ENCODE measurements around the gene PHF13.

PHF13 gene

DNA sequence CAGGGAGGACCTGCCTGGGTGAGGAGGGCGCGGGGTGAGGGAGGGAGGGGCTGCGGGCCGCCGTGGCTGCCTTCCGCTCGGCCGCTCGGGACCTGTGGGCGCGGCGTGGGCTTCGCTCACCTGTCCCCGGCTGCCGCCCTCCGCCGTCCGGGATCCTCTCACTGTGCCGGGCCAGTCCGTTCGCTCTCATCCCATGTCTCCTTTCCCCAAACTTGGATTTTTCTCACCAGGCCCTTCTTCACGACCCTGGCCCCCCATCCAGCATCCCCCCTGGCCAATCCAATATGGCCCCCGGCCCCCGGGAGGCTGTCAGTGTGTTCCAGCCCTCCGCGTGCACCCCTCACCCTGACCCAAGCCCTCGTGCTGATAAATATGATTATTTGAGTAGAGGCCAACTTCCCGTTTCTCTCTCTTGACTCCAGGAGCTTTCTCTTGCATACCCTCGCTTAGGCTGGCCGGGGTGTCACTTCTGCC, 33.4 kb upstream of the PHF13 start:
- DNase-seq: no peak
- TF ChIP-seq, protein P1, sequence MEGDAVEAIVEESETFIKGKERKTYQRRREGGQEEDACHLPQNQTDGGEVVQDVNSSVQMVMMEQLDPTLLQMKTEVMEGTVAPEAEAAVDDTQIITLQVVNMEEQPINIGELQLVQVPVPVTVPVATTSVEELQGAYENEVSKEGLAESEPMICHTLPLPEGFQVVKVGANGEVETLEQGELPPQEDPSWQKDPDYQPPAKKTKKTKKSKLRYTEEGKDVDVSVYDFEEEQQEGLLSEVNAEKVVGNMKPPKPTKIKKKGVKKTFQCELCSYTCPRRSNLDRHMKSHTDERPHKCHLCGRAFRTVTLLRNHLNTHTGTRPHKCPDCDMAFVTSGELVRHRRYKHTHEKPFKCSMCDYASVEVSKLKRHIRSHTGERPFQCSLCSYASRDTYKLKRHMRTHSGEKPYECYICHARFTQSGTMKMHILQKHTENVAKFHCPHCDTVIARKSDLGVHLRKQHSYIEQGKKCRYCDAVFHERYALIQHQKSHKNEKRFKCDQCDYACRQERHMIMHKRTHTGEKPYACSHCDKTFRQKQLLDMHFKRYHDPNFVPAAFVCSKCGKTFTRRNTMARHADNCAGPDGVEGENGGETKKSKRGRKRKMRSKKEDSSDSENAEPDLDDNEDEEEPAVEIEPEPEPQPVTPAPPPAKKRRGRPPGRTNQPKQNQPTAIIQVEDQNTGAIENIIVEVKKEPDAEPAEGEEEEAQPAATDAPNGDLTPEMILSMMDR (IDR thresholded peaks at IDR 0.05): no peak
- H3K27me3 ChIP-seq: no peaks in the 10 kb centered on the region
- no peaks in the 10 kb centered on the region for H3K9me3 ChIP-seq
- intact Hi-C loops (cut with DNase I; ENCODE audit: low total_unique reads): loop anchor here (10.0 kb wide), 1 partner anchor 55 kb away; no protein-coding TSS in a partner anchor
- peaks cover 0 to 6% (median 0%) of the 10 kb centered on the region in 3 donors for H3K36me3 ChIP-seq
- peak overlapping the region; percentile 88 to 91 for H3K4me3 ChIP-seq
- H3K27ac ChIP-seq: peak overlapping the region; percentile 95 to 96
- peaks cover 8 to 46% (median 32%) of the 10 kb centered on the region in 4 donors for H3K4me1 ChIP-seq

DNA sequence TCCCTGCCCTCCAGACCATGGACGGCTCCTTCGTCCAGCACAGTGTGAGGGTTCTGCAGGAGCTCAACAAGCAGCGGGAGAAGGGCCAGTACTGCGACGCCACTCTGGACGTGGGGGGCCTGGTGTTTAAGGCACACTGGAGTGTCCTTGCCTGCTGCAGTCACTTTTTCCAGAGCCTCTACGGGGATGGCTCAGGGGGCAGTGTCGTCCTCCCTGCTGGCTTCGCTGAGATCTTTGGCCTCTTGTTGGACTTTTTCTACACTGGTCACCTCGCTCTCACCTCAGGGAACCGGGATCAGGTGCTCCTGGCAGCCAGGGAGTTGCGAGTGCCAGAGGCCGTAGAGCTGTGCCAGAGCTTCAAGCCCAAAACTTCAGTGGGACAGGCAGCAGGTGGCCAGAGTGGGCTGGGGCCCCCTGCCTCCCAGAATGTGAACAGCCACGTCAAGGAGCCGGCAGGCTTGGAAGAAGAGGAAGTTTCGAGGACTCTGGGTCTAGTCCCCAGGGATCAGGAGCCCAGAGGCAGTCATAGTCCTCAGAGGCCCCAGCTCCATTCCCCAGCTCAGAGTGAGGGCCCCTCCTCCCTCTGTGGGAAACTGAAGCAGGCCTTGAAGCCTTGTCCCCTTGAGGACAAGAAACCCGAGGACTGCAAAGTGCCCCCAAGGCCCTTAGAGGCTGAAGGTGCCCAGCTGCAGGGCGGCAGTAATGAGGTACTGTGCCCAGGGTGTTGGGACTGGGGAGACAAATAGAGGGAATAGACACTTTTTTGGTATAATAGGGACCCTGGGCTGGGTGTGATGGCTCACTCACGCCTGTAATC, 32.7 kb upstream of the PHF13 start:
- H3K27ac ChIP-seq: peak overlapping the region; percentile 95 to 96
- no peaks in the 10 kb centered on the region for H3K27me3 ChIP-seq
- H3K36me3 ChIP-seq: peaks cover 0 to 6% (median 0%) of the 10 kb centered on the region in 3 donors
- DNase-seq: peak in 1 of 2 donors; percentile 75
- no peaks in the 10 kb centered on the region for H3K9me3 ChIP-seq
- TF ChIP-seq, protein P1 (IDR thresholded peaks at IDR 0.05): no peak
- peaks cover 8 to 46% (median 36%) of the 10 kb centered on the region in 4 donors for H3K4me1 ChIP-seq
- intact Hi-C loops (cut with DNase I; ENCODE audit: low total_unique reads): loop anchor here (10.0 kb wide), 1 partner anchor 54 kb away; no protein-coding TSS in a partner anchor
- peak overlapping the region; percentile 88 to 91 for H3K4me3 ChIP-seq

DNA sequence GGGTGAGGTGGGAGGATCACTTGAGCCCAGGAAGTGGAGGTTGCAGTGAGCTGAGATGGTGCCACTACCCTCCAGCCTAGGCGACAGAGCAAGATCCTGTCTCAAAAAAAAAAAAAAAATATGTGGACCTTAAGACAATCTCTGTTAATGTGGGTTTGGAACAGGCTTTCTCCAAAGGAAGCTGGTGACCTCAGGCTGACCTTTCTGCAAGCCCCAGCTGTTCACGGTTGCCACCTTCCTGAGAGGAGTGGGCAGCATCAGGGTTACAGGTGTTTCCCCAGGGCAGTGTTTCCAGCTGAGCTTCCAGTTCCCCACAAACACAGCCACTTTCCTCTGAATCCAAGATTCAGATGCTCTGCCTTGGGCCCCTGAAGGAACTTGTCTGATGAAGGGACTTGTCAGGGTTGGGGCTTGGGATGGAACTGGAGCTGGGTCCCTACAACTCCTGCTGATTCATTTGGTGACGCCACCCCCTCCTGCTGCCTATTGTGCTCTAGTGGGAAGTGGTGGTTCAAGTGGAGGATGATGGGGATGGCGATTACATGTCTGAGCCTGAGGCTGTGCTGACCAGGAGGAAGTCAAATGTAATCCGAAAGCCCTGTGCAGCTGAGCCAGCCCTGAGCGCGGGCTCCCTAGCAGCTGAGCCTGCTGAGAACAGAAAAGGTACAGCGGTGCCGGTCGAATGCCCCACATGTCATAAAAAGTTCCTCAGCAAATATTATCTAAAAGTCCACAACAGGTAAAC, 31.8 kb upstream of the PHF13 start:
- no peak for DNase-seq
- intact Hi-C loops (cut with DNase I; ENCODE audit: low total_unique reads): loop anchor here (10.0 kb wide), 1 partner anchor 53 kb away; no protein-coding TSS in a partner anchor
- H3K27me3 ChIP-seq: no peaks in the 10 kb centered on the region
- H3K36me3 ChIP-seq: peaks cover 0 to 13% (median 0%) of the 10 kb centered on the region in 3 donors
- H3K4me1 ChIP-seq: peaks cover 8 to 55% (median 43%) of the 10 kb centered on the region in 4 donors
- TF ChIP-seq, protein P1 (IDR thresholded peaks at IDR 0.05): no peak
- H3K4me3 ChIP-seq: no peak overlapping the region
- H3K9me3 ChIP-seq: no peaks in the 10 kb centered on the region
- peak overlapping the region; percentile 95 to 96 for H3K27ac ChIP-seq

DNA sequence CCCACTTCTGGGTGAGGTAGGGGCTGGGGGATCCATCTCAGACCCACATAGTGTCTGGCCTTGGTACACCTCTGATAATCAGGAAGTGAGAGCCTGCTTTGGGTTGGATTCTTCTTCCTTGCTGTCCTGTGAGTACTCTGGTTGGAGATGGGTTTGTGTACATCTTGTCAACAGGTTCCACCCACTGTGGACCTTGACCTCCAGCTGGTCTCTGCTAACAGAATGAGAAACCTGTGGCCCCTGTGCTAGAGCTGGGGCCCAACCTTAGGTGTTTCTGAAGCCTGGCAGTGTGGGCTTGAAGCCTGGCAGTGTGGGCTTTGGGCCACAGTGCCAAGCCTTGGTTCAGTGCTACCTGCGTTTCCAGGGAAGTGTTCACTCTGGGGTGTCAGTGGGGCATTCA, 31.2 kb upstream of the PHF13 start:
- H3K27ac ChIP-seq: no peak overlapping the region
- peaks cover 8 to 61% (median 50%) of the 10 kb centered on the region in 4 donors for H3K4me1 ChIP-seq
- H3K27me3 ChIP-seq: no peaks in the 10 kb centered on the region
- H3K36me3 ChIP-seq: peaks cover 0 to 15% (median 3%) of the 10 kb centered on the region in 3 donors
- intact Hi-C loops (cut with DNase I; ENCODE audit: low total_unique reads): loop anchor here (10.0 kb wide), 1 partner anchor 52 kb away; no protein-coding TSS in a partner anchor
- no peak overlapping the region for H3K4me3 ChIP-seq
- TF ChIP-seq, protein P1 (IDR thresholded peaks at IDR 0.05): no peak
- DNase-seq: no peak
- H3K9me3 ChIP-seq: no peaks in the 10 kb centered on the region

Data from tibial artery (tissue), 4 donors.